ENCODE data around the gene IL24. TPM values are rescaled to one million over a fixed set of nuclear protein-coding genes. Genes with fewer than 3 reads are reported as not detected.

Gene IL24
- total RNA-seq, 4 donors from 2014 or later = 1.7 TPM; not detected in 3

GRCh38 chr1:206891412-206891811 lies 5.8 kb upstream of the IL24 start:
- H3K9me3 ChIP-seq = no peaks in the 10 kb centered on the region
- peaks cover 0 to 26% (median 0%) of the 10 kb centered on the region in 4 donors for H3K27me3 ChIP-seq
- DNase-seq (ENCODE audit: extremely low spot score) = peak; percentile 29
- H3K36me3 ChIP-seq = no peaks in the 10 kb centered on the region
- H3K4me1 ChIP-seq = peaks cover 5 to 11% (median 7%) of the 10 kb centered on the region in 4 donors
- WGBS = 78% methylated on average over 1 of the region's 1 CpG
- no peak overlapping the region for H3K27ac ChIP-seq (replicated peaks in 1 of 4)
- TF ChIP-seq EP300 (IDR thresholded peaks at IDR 0.05) (no peak), CTCF (IDR thresholded peaks at IDR 0.05) (no peak), POLR2A (IDR thresholded peaks at IDR 0.05; ENCODE audit: low read depth) (no peak), POLR2AphosphoS5 (IDR thresholded peaks at IDR 0.05) (no peak)
- intact Hi-C loops (cut with DNase I) = no loop called here
- H3K4me3 ChIP-seq = no peak overlapping the region

- WGBS = 78% methylated on average over 3 of the region's 3 CpGs
- TF ChIP-seq POLR2A (IDR thresholded peaks at IDR 0.05; ENCODE audit: low read depth) (no peak), EP300 (IDR thresholded peaks at IDR 0.05) (no peak), CTCF (IDR thresholded peaks at IDR 0.05) (no peak), POLR2AphosphoS5 (IDR thresholded peaks at IDR 0.05) (no peak)
- intact Hi-C loops (cut with DNase I) = no loop called here
Observed at GRCh38 chr1:206892351-206892984, 4.8 kb upstream of the IL24 start.

GRCh38 chr1:206893380-206893779 lies 3.9 kb upstream of the IL24 start:
- peaks cover 5 to 11% (median 8%) of the 10 kb centered on the region in 4 donors for H3K4me1 ChIP-seq
- WGBS = 86% methylated on average over 2 of the region's 2 CpGs

More at GRCh38 chr1:206892351-206892984, 4.8 kb upstream of the IL24 start:
- Histone ChIP-seq H3K27me3 (peaks cover 0 to 27% (median 0%) of the 10 kb centered on the region in 4 donors), H3K27ac (replicated peaks in 1 of 4) (no peak overlapping the region), H3K36me3 (no peaks in the 10 kb centered on the region), H3K4me3 (no peak overlapping the region), H3K4me1 (peaks cover 5 to 11% (median 8%) of the 10 kb centered on the region in 4 donors), H3K9me3 (no peaks in the 10 kb centered on the region)
- no peak for DNase-seq (ENCODE audit: extremely low spot score)

GRCh38 chr1:206895325-206895724 lies 1.9 kb upstream of the IL24 start:
- no peak overlapping the region for H3K4me3 ChIP-seq
- H3K9me3 ChIP-seq = no peaks in the 10 kb centered on the region
- no peak overlapping the region for H3K27ac ChIP-seq (replicated peaks in 1 of 4)
- H3K27me3 ChIP-seq = peaks cover 0 to 37% (median 0%) of the 10 kb centered on the region in 4 donors
- no peak for TF ChIP-seq POLR2A (IDR thresholded peaks at IDR 0.05; ENCODE audit: low read depth)
- no peak for TF ChIP-seq EP300 (IDR thresholded peaks at IDR 0.05)
- TF ChIP-seq POLR2AphosphoS5 (IDR thresholded peaks at IDR 0.05) = no peak
- TF ChIP-seq CTCF (IDR thresholded peaks at IDR 0.05) = no peak
- DNase-seq (ENCODE audit: extremely low spot score) = no peak
- peaks cover 5 to 11% (median 8%) of the 10 kb centered on the region in 4 donors for H3K4me1 ChIP-seq
- H3K36me3 ChIP-seq = no peaks in the 10 kb centered on the region
- intact Hi-C loops (cut with DNase I) = no loop called here
- 90% methylated on average over 3 of the region's 3 CpGs for WGBS

More at GRCh38 chr1:206893380-206893779, 3.9 kb upstream of the IL24 start:
- TF ChIP-seq POLR2AphosphoS5 (IDR thresholded peaks at IDR 0.05) (no peak), POLR2A (IDR thresholded peaks at IDR 0.05; ENCODE audit: low read depth) (no peak), CTCF (IDR thresholded peaks at IDR 0.05) (no peak), EP300 (IDR thresholded peaks at IDR 0.05) (no peak)
- peaks cover 0 to 30% (median 0%) of the 10 kb centered on the region in 4 donors for H3K27me3 ChIP-seq
- intact Hi-C loops (cut with DNase I) = no loop called here
- no peaks in the 10 kb centered on the region for H3K9me3 ChIP-seq
- no peak for DNase-seq (ENCODE audit: extremely low spot score)
- H3K36me3 ChIP-seq = no peaks in the 10 kb centered on the region
- H3K4me3 ChIP-seq = no peak overlapping the region
- no peak overlapping the region for H3K27ac ChIP-seq (replicated peaks in 1 of 4)

All from esophagus muscularis mucosa (tissue), 4 donors.